ENCODE data around the gene CCDC12.

CCDC12 gene

DNA sequence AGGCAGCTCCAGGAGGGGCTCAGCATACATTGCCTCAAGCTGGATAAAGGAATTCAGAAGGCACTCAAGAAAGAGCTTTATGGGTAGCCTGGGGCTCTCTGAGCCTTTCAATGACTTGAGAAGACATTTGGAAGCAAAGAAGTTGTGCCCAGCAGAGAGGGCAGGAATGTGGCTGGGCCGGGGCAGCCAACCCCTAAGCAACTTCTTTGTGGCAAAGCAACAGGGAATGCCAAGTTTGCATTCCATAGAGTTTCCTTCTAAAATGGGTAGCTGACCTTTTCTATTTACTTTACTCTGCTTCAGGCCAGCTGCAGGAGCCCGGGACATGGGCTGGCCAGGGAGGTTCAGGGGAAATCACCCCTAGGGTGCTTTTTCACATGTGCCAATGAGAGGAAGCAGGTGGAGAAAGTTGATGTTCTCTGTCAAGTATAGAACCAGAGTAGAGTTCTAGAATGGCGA is 45.6 kb downstream of the CCDC12 start:
- H3K27ac ChIP-seq, result peak overlapping the region; percentile 68
- TF ChIP-seq, protein P1, sequence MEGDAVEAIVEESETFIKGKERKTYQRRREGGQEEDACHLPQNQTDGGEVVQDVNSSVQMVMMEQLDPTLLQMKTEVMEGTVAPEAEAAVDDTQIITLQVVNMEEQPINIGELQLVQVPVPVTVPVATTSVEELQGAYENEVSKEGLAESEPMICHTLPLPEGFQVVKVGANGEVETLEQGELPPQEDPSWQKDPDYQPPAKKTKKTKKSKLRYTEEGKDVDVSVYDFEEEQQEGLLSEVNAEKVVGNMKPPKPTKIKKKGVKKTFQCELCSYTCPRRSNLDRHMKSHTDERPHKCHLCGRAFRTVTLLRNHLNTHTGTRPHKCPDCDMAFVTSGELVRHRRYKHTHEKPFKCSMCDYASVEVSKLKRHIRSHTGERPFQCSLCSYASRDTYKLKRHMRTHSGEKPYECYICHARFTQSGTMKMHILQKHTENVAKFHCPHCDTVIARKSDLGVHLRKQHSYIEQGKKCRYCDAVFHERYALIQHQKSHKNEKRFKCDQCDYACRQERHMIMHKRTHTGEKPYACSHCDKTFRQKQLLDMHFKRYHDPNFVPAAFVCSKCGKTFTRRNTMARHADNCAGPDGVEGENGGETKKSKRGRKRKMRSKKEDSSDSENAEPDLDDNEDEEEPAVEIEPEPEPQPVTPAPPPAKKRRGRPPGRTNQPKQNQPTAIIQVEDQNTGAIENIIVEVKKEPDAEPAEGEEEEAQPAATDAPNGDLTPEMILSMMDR (conservative IDR thresholded peaks at IDR 0.05), result no peak

DNA sequence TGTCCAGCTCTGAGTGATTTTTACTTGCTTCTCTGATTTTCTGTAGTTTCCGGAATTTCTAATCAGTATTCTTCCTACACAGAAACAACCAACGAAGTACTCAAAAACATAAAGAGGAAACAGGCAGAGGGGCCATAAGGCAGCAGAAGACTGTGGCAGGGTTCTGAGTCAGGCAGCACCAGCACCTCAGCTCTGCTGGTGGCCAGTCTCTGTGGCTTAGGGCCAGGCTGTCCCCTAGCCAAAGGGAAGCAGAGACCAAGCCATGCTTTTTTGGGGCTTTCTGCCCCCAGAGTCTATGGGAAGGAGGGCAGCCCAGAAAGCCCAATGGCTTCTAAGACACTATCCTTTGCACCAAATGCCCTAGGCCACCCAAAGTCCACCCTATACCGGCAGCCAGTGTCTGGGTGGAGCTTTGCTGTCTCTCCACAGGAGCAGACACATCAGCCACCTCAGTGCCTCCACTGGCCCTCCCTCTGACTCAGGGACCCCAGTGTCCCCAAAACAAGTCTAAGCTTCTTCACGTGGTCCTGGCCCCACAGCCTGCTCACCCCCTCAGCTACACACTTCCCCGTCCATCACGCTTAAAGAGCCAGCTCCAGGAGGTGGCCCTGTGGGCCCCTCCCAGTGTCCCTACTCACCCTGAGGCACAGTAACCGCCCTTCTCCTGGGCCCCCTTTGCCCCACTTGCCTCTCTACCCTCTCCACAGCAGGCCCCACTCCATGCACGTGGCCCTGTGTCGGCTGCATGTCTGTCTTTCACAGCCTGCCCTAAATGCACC is 46.2 kb downstream of the CCDC12 start:
- TF ChIP-seq, protein P1 (conservative IDR thresholded peaks at IDR 0.05), result no peak
- peak overlapping the region; percentile 68 for H3K27ac ChIP-seq

DNA sequence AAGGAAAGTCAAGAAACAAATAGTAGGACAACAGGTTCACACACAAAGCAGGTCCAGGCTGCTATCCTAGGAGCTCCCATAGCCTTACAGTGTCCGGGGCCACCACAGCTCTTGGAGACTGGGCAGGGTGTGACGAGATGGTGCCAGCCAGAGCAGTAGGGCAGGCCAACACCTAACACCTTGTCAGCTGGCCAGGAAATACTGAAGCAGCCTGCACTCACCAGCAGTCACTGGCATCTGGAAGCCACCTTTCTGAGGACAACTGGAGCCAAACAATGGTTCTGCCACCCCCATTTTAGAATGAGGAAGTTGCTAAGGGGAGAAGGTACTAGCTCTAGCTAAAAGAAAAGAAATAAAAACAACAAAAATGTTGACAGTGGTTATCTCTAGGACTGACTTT is 47.2 kb downstream of the CCDC12 start:
- no peak overlapping the region; the same call in 1 of the 2 replicates for H3K27ac ChIP-seq
- TF ChIP-seq, protein P1 (conservative IDR thresholded peaks at IDR 0.05), result no peak

DNA sequence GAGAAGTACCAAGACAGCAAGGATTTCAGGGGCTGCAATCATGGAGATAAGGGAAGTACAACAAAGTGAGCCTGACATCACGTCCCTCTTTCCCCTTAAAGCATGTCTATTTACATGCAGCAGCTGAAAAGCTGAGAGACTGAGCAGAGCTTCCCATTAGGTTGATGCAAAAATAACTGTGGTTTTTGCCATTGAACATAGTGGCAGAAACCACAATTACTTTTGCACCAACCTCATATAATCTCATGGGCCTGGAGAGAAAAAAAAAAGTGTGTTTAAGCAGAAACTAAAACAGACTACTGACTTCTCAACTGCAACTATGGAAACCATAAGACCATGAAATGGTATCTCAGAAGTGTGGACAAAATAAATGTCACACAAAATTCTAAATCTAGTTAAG is 48.3 kb downstream of the CCDC12 start:
- no peak overlapping the region for H3K27ac ChIP-seq
- TF ChIP-seq, protein P1 (conservative IDR thresholded peaks at IDR 0.05), result no peak

DNA sequence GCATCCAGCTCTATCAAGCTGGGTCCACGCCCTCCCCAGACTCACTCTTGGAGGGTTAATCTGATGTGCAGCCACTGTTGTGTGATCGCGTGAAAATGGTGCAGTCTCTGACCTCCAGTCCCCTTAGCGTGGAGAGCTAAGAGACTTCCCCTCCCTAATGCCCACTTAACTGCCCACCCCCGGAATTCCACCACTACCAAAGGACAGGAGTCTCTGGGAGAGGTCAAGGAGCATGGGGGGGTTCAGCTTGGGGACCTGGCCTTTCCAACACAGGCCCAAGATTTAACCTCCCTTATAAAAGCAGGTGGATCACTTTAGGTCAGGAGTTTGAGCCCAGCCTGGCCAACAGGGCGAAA is 48.8 kb downstream of the CCDC12 start:
- no peak overlapping the region for H3K27ac ChIP-seq
- TF ChIP-seq, protein P1 (conservative IDR thresholded peaks at IDR 0.05), result no peak

DNA sequence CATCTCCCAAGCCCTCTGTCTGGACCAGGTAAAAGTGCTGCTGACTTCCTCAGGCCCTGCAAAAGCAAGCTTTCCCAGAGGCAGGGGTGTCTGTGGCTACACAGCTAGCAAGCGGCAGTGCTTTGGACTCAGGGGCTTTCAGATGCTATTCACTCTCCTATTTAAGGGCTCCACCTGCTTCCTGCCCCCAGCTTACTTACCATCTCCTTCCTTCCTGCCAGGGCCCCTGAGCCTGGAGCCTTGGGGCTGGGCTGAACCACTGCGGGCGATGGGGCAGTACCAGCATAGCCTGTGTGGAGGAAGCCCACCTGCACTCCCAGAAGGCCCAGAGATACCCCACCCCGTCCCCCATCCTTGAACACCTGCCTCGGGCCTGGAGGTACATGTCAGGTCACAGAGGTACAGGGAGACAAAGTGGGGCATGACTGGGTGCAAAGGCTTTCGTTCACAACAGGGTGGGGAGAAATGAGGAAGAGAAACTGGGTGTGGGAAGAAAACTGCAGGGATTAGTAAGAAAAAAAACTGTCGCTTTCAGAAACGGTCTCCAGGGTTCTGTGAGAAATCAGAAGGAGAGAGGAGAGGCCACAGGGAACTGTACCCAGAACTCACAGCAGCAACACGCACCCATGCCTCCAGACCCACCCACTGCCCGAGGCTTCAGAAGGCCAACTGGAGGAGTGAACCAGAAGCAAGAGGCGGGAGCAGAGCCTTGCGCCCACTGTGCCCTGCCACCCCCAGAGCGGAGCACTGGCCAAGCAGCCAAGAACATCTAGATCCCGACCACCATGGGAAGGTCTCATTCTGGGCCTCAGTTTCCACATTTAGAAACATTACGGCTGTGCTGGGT is 49.5 kb downstream of the CCDC12 start:
- TF ChIP-seq, protein P1 (conservative IDR thresholded peaks at IDR 0.05), result no peak
- no peak overlapping the region for H3K27ac ChIP-seq

DNA sequence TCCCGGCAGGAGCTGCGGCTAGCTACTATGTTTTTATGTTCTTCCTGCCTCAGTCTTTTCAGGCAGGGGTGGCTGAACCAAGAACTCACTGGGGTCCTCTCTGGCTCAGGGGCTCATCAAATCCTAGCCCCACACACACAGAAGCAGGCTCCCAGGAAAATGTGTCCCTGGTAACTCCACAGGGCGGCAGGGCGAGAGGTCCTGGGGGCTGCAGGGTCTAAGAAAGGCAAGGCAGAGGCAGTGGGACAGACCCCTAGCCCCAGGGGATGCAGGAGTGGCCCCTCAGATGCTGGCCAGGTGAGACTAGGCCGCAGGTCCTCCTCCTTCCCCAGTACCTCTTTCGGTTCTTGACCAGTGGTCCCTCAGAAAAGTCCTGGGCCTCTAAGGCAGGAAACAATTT is 50.1 kb downstream of the CCDC12 start:
- TF ChIP-seq, protein P1 (conservative IDR thresholded peaks at IDR 0.05), result no peak
- H3K27ac ChIP-seq, result no peak overlapping the region
